Activated T-cell treated with anti-CD3 and anti-CD28 coated beads, Interleukin-2, amount 50 U/mL, for 1 hour (primary cell): Measurements from ENCODE around the gene PYDC1.
A peak's percentile ranks its signal among the peaks of the same experiment; 100 is the strongest.
"Not testable (repeated sequence)": the region's sequence is repeated elsewhere in the genome, so short reads cannot be mapped to it uniquely, and the experiment has no call there.

ENCODE experiments used
- DNase-seq: peaks from one replicate; pipeline ENCODE4 v3.0.0-alpha.2; 2020

PYDC1 gene

DNA sequence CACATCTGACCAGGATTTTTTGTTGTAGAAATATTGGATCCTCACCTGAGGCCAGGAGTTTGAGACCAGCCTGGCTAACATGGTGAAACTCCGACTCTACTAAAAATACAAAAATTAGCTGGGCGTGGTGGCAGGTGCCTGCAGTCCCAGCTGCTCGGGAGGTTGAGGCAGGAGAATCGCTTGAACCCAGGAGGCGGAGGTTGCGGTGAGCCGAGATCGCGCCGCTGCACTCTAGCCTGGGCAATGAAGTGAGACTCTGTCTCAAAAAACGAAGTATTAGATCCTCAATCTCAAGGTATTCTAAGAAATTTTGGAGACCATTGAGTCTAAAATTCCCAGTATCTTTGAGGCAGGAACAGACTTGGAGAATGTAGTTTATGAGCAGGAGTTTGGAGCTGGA lies 21.1 kb downstream of the PYDC1 start:
- not testable (repeated sequence) for DNase-seq

DNA sequence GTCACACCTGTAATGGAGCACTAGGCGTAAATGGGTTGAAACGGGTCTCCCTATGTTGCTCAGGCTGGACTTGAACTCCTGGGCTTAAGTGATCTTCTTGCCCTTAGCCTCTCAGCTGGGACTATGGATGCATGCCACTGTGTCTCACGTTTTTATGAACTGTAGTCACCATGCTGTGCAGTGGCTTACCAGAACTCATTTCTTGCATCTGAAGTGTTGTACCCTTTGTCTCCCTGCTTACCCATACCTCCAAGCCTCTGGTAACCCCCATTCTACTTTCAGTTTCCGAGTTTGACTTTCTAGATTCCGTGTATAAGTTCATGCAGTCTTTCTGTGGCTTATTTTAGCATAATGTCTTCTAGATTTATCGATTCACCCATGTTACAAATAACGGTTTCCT lies 22.0 kb downstream of the PYDC1 start:
- no peak for DNase-seq

DNA sequence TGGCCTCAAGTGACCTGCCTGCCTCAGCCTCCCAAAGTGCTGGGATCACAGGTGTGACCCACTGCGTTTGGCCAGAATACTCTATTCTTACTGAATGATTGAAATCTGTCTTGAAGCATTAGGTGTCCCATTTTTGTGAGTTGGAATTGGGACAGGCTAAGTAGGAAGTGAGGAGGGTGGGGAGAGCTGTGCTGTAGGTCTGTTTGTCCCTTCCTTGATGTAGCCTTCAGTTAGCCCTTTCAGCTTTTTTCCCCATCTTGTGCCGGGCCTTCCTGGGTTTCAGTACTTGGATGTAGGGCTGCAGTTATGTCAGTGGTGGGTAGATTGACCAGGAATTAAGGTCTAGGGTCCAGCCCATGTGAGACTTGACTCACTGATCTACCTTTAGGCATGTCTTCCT lies 23.1 kb downstream of the PYDC1 start:
- no peak for DNase-seq

DNA sequence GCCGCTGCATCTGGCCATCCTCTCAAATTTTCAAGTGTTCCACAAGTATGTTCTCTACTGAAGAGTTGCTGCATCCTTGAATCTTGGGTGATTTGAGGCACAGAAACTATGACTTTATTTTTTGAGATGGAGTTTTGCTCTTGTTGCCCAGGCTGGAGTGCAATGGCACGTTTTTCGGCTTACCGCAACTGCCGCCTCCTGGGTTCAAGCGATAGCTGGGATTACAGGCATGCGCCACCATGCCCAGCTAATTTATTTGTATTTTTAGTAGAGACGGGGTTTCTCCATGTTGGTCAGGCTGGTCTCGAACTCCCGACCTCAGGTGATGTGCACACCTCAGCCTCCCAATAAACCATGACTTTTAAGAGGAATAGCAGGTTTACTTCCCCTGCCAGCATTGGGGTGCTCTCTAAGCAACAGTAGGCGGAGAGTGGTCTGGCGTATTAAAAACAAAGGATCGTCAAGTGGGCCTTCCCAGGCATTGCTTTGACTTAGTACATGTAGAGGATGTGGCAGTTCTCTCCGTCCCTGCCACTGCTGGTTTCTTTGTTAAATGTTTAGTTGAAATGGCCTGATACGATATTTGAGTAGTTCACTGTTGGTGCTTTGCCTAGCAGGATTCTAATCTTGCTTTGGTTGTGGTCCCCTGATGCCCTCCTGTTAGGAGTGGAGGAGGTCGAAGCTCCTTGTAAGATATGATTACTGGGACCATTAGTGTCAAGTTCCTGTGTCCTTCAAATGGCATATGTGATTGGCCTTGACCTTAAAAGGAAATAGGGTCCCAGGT lies 23.9 kb downstream of the PYDC1 start:
- no peak for DNase-seq

GRCh38 chr16:31191697-31192428 lies 25.1 kb downstream of the PYDC1 start:
- DNase-seq = no peak

DNA sequence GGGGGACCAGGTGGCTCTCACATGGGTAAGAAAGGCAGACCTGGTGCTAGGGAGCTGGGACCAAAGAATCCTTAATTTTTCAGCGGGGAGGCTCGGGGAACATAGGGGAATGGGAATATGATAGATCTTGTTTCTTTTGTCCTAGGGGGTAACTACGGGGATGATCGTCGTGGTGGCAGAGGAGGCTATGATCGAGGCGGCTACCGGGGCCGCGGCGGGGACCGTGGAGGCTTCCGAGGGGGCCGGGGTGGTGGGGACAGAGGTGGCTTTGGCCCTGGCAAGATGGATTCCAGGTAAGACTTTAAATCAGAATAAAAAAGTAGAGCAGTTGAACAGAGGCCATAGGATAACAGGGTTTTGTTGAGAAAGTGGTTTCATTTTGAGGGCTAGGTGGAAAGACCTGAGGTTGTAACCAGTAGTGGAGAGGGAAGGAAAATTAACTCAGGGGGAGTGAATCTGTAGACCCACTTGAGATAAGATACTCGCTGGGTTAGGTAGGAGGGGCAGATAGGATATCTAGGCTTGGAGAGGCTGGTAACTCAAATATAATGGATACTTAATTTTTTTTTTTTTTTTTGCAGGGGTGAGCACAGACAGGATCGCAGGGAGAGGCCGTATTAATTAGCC lies 26.0 kb downstream of the PYDC1 start:
- no peak for DNase-seq

DNA sequence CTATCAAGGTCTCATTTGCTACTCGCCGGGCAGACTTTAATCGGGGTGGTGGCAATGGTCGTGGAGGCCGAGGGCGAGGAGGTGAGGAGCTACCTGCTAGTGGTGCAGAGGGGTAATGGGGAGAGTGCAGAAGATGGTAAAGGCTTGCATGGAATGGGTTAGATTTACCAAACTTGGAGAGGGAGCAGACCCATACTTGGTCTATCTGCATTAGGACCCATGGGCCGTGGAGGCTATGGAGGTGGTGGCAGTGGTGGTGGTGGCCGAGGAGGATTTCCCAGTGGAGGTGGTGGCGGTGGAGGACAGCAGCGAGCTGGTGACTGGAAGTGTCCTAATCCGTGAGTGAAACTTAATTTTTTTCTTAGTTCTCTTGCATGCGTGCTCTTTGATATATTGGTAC lies 26.9 kb downstream of the PYDC1 start:
- DNase-seq = no peak

DNA sequence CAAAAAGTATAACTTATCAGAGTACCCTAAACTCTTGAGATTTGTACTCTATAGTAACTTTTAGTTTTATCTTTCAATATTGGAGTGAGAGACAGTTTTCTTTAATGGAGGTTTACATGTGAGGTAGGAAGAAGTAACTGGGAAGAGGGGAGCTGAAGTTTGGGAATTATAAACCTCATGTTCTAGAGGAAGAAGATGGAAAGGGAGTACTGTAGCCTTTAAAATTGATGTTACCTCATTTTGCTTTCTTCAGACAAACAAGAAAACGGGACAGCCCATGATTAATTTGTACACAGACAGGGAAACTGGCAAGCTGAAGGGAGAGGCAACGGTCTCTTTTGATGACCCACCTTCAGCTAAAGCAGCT lies 27.5 kb downstream of the PYDC1 start:
- no peak for DNase-seq

GRCh38 chr16:31188450-31189411 lies 28.2 kb downstream of the PYDC1 start:
- no peak for DNase-seq

GRCh38 chr16:31187808-31188189 lies 29.1 kb downstream of the PYDC1 start:
- DNase-seq = no peak

- DNase-seq = no peak
These were observed 29.8 kb downstream of the PYDC1 start for GRCh38 chr16:31186930-31187807.

DNA sequence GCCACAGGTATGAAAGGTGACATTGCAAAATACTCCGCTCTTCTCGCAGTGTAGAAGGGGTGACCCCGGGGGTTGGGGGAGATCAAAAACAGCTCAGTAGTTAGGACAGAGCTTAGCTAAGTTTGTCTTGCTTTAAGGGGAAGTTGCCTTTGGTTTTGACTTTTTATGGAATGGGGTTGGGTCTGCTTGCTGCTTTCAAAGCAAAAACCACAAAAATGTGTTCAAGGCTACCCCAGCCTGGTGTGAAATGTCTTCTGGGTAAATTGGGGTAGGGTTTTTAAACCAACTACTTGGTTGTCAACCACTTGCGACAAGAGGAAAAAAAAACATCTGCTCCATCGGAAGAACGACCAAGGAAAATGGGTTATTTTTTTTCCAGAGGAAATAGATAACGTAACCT lies 30.8 kb downstream of the PYDC1 start:
- no peak for DNase-seq

DNA sequence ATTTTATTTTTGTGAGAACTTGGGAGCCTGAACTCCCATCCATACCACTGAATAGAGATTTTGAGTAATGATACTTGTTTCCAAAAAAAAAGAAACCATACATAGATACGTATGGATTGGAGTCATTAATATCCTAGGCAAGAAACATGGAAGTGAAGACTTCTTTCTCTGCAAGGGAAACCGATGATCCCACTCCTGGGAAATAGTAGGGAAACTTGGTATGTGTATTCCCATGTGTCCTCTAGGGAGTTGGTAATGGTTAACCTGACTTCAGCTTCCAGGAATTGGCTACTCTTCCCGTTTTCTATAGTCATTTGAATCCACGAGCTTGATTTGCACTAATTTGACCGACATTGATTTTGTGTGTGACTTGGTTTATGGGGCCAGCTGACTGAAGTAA lies 31.6 kb downstream of the PYDC1 start:
- no peak for DNase-seq

DNA sequence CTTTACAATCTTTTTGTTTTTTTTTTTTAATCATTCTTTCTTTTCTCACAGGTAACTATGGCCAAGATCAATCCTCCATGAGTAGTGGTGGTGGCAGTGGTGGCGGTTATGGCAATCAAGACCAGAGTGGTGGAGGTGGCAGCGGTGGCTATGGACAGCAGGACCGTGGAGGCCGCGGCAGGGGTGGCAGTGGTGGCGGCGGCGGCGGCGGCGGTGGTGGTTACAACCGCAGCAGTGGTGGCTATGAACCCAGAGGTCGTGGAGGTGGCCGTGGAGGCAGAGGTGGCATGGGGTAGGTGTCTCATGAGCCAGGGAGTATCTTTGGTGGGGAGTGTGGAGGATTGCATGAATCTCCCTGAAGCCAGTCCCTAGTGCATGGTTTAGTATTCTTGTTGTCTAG lies 32.0 kb downstream of the PYDC1 start:
- no peak for DNase-seq

- DNase-seq = no peak
These were observed 33.2 kb downstream of the PYDC1 start for GRCh38 chr16:31183432-31184428.

- no peak for DNase-seq
These were observed 34.5 kb downstream of the PYDC1 start for GRCh38 chr16:31182391-31182790.

DNA sequence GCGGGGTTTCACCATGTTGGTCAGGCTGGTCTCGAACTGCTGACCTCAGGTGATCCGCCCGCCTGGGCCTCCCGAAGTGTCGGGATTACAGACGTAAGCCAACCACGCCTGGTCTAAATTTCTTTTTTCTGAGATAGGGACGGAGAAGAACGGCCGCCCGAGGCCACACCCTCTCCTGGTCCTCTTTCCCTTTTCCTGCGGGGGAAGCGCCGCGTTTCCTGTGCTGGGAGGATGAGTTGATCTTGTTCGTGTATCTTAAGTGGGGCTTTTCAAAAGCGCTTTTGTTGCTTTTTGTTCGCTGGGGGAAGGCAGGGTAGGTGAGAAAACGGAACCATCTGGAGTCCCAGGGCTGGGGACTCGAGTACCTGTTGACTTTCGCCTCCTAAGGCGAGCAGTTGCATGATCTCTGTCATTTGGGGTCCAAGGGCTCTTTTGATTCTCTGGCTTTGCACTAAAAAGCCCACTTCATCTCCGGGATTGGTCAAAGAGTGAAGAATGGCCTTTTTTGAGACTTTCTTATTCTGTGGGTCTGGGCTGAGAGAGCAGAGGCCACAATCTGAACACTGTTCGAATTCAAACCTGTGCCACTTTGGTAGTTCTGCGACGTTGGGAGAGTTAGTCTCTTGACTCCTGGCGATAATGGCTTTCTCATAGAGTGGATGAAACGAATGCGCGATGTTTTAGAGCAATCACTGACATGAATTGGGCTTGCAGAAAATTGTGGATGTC lies 35.7 kb downstream of the PYDC1 start:
- peak; percentile 38 for DNase-seq

DNA sequence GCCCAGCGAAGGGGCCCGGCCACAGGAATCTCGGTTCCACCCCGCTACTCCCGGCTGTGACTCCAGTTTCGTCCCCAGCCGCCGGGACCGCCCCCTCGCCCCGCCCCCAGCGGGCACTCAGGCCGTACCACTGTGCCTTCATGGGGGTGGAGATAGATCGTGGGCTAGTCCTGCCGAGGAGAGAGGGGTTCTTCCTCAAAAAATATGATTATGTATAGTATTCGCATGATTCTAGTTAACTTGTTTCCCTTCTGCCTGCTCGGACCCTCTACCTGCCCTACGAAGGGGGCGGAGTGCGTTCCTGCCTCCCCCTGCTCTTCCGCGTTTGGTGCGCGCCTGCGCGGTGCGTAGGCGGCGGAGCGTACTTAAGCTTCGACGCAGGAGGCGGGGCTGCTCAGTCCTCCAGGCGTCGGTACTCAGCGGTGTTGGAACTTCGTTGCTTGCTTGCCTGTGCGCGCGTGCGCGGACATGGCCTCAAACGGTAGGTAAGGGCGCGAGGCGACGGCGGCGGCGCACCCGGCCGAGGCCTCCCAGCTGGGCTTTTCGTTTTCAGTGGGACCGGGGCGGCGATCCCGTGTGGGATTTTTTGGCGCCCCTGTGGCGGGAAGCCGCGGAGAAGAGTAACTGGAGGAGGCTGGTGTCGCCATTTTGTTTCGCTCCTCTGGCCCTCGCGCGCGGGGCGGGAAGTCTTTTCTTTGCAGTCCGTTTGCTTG lies 37.0 kb downstream of the PYDC1 start, which contains the start of gene FUS:
Gene FUS (plus strand): TSS at position 393 of the 713 bp plus-strand sequence. CDS start 76 bp downstream, at position 469.
- peak; percentile 94 for DNase-seq

DNA sequence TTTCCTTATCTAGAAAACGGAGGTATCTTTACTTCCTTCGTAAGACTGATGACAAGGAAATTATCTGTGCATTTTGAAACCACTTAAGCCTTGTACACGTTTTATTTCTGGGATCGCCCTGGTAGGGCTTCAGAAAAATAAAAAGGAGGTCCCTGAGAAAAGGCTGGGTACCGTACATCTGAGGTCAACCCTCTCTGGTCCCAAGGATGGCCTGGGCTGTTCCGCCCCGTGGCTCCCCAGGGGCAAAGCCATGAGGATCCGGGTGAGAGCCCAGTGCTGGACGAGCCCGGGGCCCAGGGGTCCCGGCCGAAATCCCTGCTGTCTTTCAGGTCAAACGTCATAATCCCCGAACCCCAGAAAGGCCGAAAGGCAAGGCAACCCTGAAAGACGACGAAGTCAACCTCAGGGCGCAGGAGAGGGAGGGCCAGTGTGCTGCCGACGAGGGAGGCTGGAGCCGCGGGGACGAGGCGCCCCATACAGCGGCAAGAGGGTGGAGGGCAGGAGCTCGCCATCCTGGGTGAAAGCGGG lies 37.7 kb downstream of the PYDC1 start:
- DNase-seq = no peak
